Spinal cord (tissue), 10 donors: Measurements from ENCODE around the gene GRHPR. TPM values are rescaled to one million over a fixed set of nuclear protein-coding genes. Genes with fewer than 3 reads are reported as not detected.

Experiments
- DNase-seq, 6 donors: peaks; one replicate each; pipeline versions ENCODE4 v3.0.0 to v3.0.0-alpha.2; 2013 to 2015; ENCODE audit warnings: low spot score in 6 of 6, low read depth in 4 of 6
- H3K27ac ChIP-seq: one replicate; pipeline ENCODE4 v1.5.1; 2013; ENCODE audit warnings: low read depth, low read length, control low read depth
- H3K27me3 ChIP-seq: one replicate; pipeline ENCODE4 v1.6.1; 2013; ENCODE audit warnings: low read length; ENCODE audit not compliant: control insufficient read depth, insufficient read depth
- H3K36me3 ChIP-seq: one replicate; pipeline ENCODE4 v1.6.1; 2013; ENCODE audit warnings: low read length; ENCODE audit not compliant: control insufficient read depth, insufficient read depth
- H3K4me1 ChIP-seq: one replicate; pipeline ENCODE4 v1.6.1; 2013; ENCODE audit warnings: low read length; ENCODE audit not compliant: control insufficient read depth, insufficient read depth
- H3K4me3 ChIP-seq: one replicate; pipeline ENCODE4 v1.5.1; 2013; ENCODE audit warnings: low read depth, low read length, control low read depth
- H3K9me3 ChIP-seq: one replicate; pipeline ENCODE4 v1.6.1; 2013; ENCODE audit warnings: low read length; ENCODE audit not compliant: control insufficient read depth, insufficient read depth
- WGBS: methylation state at CpG from one replicate; pipeline ENCODE4 v1.1.5; 2013; ENCODE audit warnings: missing lambda C conversion rate; ENCODE audit not compliant: insufficient coverage; 5-methylcytosine and 5-hydroxymethylcytosine counted together
- long read RNA-seq, 4 donors: transcript quantifications; one replicate each; lab custom pipeline, GENCODE V29; 2026
- polyA plus RNA-seq, 2 donors: library from polyadenylated mRNA; unstranded; fragments of 120-200 nt; gene quantifications; one replicate each; pipeline ENCODE4 v1.2.1, GENCODE V29; 2013; ENCODE audit not compliant: insufficient read length in 2 of 2
- total RNA-seq, 2 donors: library from RNA; depleted of rRNA in 1 of 2; stranded (reverse); fragments of 120-200 nt in 1 of 2; fragments of >200 nt in 1 of 2; gene quantifications; one replicate each; pipeline versions ENCODE4 v1.2.3 to v1.2.4, GENCODE V29; 2013 to 2014
- donor health status: healthy.

The GRHPR gene
- 100 to 1,000 TPM in 1 of 2 donors, 10 to 100 TPM in 1; 68.6 to 157 TPM for total RNA-seq
- 100 to 1,000 TPM; 132 to 141 TPM for polyA plus RNA-seq
- long read RNA-seq, donor 1, full-length matches to known transcripts = 68 of 74 reads
- long read RNA-seq, donor 1, partial matches to known transcripts = 6 of 74 reads
- long read RNA-seq, donor 1, other reads (novel, unspliced or antisense) = 0 of 74 reads
- long read RNA-seq, donor 2, full-length matches to known transcripts = 22 of 22 reads
- long read RNA-seq, donor 2, partial matches to known transcripts = 0 of 22 reads
- long read RNA-seq, donor 2, other reads (novel, unspliced or antisense) = 0 of 22 reads
- long read RNA-seq, donor 3, full-length matches to known transcripts = 28 of 34 reads
- long read RNA-seq, donor 3, partial matches to known transcripts = 6 of 34 reads
- long read RNA-seq, donor 3, other reads (novel, unspliced or antisense) = 0 of 34 reads
- long read RNA-seq, donor 4, full-length matches to known transcripts = 78 of 78 reads
- long read RNA-seq, donor 4, partial matches to known transcripts = 0 of 78 reads
- long read RNA-seq, donor 4, other reads (novel, unspliced or antisense) = 0 of 78 reads

- Histone ChIP-seq H3K36me3 (peaks cover 32% of the 10 kb centered on the region), H3K27ac (peak within 1 kb of the TSS; percentile 88), H3K9me3 (no peaks in the 10 kb centered on the region), H3K4me3 (peak within 1 kb of the TSS; percentile 90), H3K4me1 (peaks cover 32% of the 10 kb centered on the region), H3K27me3 (no peaks in the 10 kb centered on the region)
- DNase-seq = peak; percentile 61 to 95 (median 71)
- WGBS = under 1% methylated on average over 54 of the region's 56 CpGs
These were observed at the start of gene GRHPR for GRCh38 chr9:37422289-37423104. TSS of gene GRHPR (plus strand) at chr9:37422696. CDS start at chr9:37422751, 55 bp downstream.

GRCh38 chr9:37372839-37373238 lies 49.7 kb upstream of the GRHPR start:
- no peaks in the 10 kb centered on the region for H3K36me3 ChIP-seq
- H3K27ac ChIP-seq = no peak overlapping the region
- no peaks in the 10 kb centered on the region for H3K27me3 ChIP-seq
- no peak overlapping the region for H3K4me3 ChIP-seq
- no peaks in the 10 kb centered on the region for H3K4me1 ChIP-seq
- 71% methylated on average over 1 of the region's 3 CpGs for WGBS
- DNase-seq = no peak
- H3K9me3 ChIP-seq = no peaks in the 10 kb centered on the region

DNA sequence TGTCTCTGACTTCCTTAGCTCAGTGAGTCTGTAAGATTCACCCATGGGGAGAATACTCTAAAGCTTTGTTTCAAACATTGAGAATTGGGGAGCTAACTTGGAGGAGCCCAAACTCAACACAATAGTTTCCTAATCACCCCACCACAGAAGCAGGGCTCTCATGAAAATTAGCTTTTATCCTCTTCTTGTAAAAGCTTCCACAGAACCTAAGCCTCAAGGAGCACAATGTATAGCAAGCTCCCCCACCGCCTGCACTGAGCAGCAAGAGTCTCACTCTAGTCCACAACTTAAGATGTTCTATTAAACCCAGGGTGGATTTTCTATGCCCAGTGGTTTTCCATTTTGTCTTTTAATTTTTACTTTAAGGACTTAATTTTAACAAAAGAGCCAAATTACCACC lies 48.9 kb upstream of the GRHPR start:
- no peaks in the 10 kb centered on the region for H3K36me3 ChIP-seq
- no peaks in the 10 kb centered on the region for H3K9me3 ChIP-seq
- no peak for DNase-seq
- no peaks in the 10 kb centered on the region for H3K4me1 ChIP-seq
- no peaks in the 10 kb centered on the region for H3K27me3 ChIP-seq
- no peak overlapping the region for H3K27ac ChIP-seq
- H3K4me3 ChIP-seq = no peak overlapping the region
- WGBS = no CpG with 5 or more reads among the region's 1 CpG

- no peaks in the 10 kb centered on the region for H3K36me3 ChIP-seq
- H3K4me1 ChIP-seq = no peaks in the 10 kb centered on the region
- 86% methylated on average over 4 of the region's 6 CpGs for WGBS
These were observed 47.6 kb upstream of the GRHPR start for GRCh38 chr9:37374892-37375291.

DNA sequence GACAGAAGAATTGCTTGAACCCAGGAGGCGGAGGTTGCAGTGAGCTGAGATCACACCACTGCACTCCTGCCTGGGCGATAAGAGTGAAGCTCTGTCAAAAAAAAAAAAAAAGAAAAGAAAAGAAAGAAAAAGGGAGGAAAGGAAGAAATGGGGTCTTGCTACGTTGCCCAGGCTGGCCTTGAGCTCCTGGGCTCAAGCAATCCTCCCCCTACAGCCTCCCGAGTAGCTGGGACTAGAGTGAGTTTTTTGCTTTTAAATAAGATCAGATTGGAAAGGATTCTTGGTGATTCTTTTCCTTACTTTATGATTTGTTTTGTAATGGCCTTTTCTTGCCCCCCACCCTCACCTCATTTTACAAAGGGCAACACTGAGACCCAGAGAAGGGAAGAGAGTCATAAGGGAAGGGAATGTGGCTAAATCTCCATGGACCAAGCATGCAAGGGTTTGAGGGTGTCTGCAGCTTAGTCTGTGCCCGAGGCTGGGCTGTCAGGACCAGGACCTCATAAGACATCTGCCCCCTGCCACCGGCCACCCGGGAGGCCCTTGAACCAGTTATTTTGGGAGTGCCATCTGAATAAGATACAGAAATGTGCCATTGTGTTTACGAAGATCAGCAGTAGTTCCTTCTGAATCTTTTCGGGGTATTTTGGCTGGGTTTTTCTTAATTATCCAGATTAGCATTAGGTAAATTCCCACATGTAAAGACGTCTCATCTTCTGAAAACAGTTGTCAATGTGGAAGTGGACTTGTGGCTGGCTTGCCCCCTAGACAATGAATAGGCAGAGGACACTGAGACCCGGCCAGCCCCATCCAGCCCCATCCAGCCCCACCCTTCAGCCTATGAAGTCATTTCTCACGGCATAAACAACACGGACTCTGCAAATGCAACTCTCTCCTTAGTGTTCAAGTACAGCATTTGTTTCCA lies 44.5 kb upstream of the GRHPR start:
- H3K4me3 ChIP-seq = no peak overlapping the region
- WGBS = 87% methylated on average over 7 of the region's 13 CpGs

More at GRCh38 chr9:37374892-37375291, 47.6 kb upstream of the GRHPR start:
- DNase-seq = no peak
- Histone ChIP-seq H3K4me3 (no peak overlapping the region), H3K27me3 (no peaks in the 10 kb centered on the region), H3K9me3 (no peaks in the 10 kb centered on the region), H3K27ac (no peak overlapping the region)

GRCh38 chr9:37378613-37379004 lies 43.9 kb upstream of the GRHPR start:
- Histone ChIP-seq H3K4me1 (no peaks in the 10 kb centered on the region), H3K4me3 (no peak overlapping the region), H3K36me3 (no peaks in the 10 kb centered on the region), H3K9me3 (no peaks in the 10 kb centered on the region), H3K27me3 (no peaks in the 10 kb centered on the region), H3K27ac (no peak overlapping the region)
- WGBS = 91% methylated on average over 18 of the region's 19 CpGs
- DNase-seq = no peak

More for the DNA sequence above, 44.5 kb upstream of the GRHPR start:
- no peaks in the 10 kb centered on the region for H3K27me3 ChIP-seq
- no peak for DNase-seq
- H3K27ac ChIP-seq = no peak overlapping the region
- no peaks in the 10 kb centered on the region for H3K9me3 ChIP-seq
- H3K4me1 ChIP-seq = no peaks in the 10 kb centered on the region
- H3K36me3 ChIP-seq = no peaks in the 10 kb centered on the region

- no peak for DNase-seq
- H3K4me1 ChIP-seq = no peaks in the 10 kb centered on the region
- no peak overlapping the region for H3K4me3 ChIP-seq
- no peaks in the 10 kb centered on the region for H3K27me3 ChIP-seq
- H3K27ac ChIP-seq = no peak overlapping the region
- H3K9me3 ChIP-seq = no peaks in the 10 kb centered on the region
- no peaks in the 10 kb centered on the region for H3K36me3 ChIP-seq
- 73% methylated on average over 2 of the region's 2 CpGs for WGBS
These were observed 42.7 kb upstream of the GRHPR start for GRCh38 chr9:37379835-37380234.

DNA sequence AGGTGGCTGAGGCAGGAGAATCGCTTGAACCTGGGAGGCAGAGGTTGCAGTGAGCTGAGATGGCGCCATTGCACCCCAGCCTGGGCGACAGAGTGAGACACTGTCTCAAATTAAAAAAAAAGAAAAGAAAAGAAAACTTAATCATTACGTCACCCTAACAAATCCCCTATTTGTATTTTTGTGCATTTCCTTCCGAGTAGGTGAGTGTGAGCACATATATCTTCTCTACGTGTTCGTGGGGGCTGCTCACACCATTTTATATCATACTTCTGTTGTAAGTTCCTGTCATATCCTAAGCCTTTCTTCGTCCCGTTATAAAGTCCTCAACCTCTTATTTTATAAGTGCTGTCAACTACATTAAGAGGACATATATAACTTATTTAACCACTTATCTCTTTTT lies 41.9 kb upstream of the GRHPR start:
- Histone ChIP-seq H3K9me3 (no peaks in the 10 kb centered on the region), H3K27me3 (no peaks in the 10 kb centered on the region), H3K36me3 (no peaks in the 10 kb centered on the region), H3K27ac (no peak overlapping the region), H3K4me3 (no peak overlapping the region), H3K4me1 (no peaks in the 10 kb centered on the region)
- 100% methylated on average over 1 of the region's 9 CpGs for WGBS
- DNase-seq = no peak
